ENCODE results near the gene ARVCF. TPM values are rescaled to one million over a fixed set of nuclear protein-coding genes. Genes with fewer than 3 reads are reported as not detected.

The ARVCF gene
- total and polyA plus RNA-seq, 2 donors (not counting 1 experiment from before 2014, with no cell fraction given): 2.2 to 6.7 TPM

- H4K20me1 ChIP-seq (ENCODE audit: control insufficient read depth, insufficient read depth, low read length, poor library complexity, severe bottlenecking): peaks cover 12% of the 10 kb centered on the region
- Mint-ChIP-seq H3K4me3 (no peak overlapping the region), H3K4me1 (peaks cover 29% of the 10 kb centered on the region), H3K27me3 (no peaks in the 10 kb centered on the region), H3K27ac (no peak overlapping the region), H3K9me3 (ENCODE audit: insufficient read depth) (no peaks in the 10 kb centered on the region)
- peaks cover 10 to 16% of the 10 kb centered on the region in 2 donors for H3K4me1 ChIP-seq (ENCODE audit: control insufficient read depth in 2 of 2, insufficient read depth in 2 of 2, low read length in 2 of 2)
- TF ChIP-seq, protein P1, sequence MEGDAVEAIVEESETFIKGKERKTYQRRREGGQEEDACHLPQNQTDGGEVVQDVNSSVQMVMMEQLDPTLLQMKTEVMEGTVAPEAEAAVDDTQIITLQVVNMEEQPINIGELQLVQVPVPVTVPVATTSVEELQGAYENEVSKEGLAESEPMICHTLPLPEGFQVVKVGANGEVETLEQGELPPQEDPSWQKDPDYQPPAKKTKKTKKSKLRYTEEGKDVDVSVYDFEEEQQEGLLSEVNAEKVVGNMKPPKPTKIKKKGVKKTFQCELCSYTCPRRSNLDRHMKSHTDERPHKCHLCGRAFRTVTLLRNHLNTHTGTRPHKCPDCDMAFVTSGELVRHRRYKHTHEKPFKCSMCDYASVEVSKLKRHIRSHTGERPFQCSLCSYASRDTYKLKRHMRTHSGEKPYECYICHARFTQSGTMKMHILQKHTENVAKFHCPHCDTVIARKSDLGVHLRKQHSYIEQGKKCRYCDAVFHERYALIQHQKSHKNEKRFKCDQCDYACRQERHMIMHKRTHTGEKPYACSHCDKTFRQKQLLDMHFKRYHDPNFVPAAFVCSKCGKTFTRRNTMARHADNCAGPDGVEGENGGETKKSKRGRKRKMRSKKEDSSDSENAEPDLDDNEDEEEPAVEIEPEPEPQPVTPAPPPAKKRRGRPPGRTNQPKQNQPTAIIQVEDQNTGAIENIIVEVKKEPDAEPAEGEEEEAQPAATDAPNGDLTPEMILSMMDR (IDR thresholded peaks at IDR 0.05): peak; percentile 61
- no peak for TF ChIP-seq EZH2 (IDR thresholded peaks at IDR 0.05; ENCODE audit: borderline replicate concordance, insufficient read depth, low read depth, low read length, poor library complexity, severe bottlenecking)
- peaks cover 63% of the 10 kb centered on the region for H3K79me2 ChIP-seq (ENCODE audit: control insufficient read depth, insufficient read depth, low read length)
- H3K9me3 ChIP-seq (ENCODE audit: control extremely low read depth in 1 of 3, control insufficient read depth in 2 of 3, insufficient read depth in 1 of 3, low read length in 2 of 3): no peaks in the 10 kb centered on the region
- no peak for ATAC-seq (ENCODE audit: low read depth)
- no peaks in the 10 kb centered on the region for H3K27me3 ChIP-seq (replicated peaks in 1 of 4; ENCODE audit: control extremely low read depth in 1 of 4, control insufficient read depth in 3 of 4, insufficient read depth in 4 of 4, low read length in 3 of 4)
- CTCF ChIA-PET: interaction anchor here (0.6 to 2.7 kb wide), 8 partner anchors 11 to 218 kb away, joined by 3 to 23 read pairs (median 4); no protein-coding TSS in a partner anchor
- POLR2A ChIA-PET: no interaction called here
- no peak overlapping the region for H3K4me3 ChIP-seq (ENCODE audit: control extremely low read depth in 1 of 5, extremely low read depth in 1 of 5, insufficient read depth in 1 of 5, low read depth in 2 of 5, low read length in 4 of 5)
- intact Hi-C loops (cut with micrococcal nuclease): no loop called here
- no peak for DNase-seq
- peaks cover 0 to 3% of the 10 kb centered on the region in 2 experiments for H3K36me3 ChIP-seq (replicated peaks in 1 of 2; ENCODE audit: control extremely low read depth in 1 of 2, control insufficient read depth in 1 of 2, extremely low read depth in 1 of 2, insufficient read depth in 2 of 2, low read length in 1 of 2)
- H2AFZ ChIP-seq (ENCODE audit: insufficient read depth, low read depth, low read length, poor library complexity, severe bottlenecking): peak overlapping the region; percentile 69
- no peak overlapping the region for H3K4me2 ChIP-seq (replicated peaks; ENCODE audit: low read depth, low read length, poor library complexity, severe bottlenecking)
- no peak overlapping the region for H3K9ac ChIP-seq (ENCODE audit: low read length)
- WGBS (ENCODE audit: insufficient coverage): 94% methylated on average over 6 of the region's 9 CpGs
- no peak overlapping the region for H3K27ac ChIP-seq (ENCODE audit: low read length in 2 of 2)
These were observed 68.4 kb downstream of the ARVCF start for GRCh38 chr22:19948057-19948760.

Measured in B cell (primary cell).